K562 (cell line): Measurements from ENCODE around the gene EXOSC1. TPM values are rescaled to one million over a fixed set of nuclear protein-coding genes. Genes with fewer than 3 reads are reported as not detected.

Experiments used
- ATAC-seq: fragments of 200-7000 bp; cut with Tn5 transposase; 3 replicates; pipeline ENCODE4 v1.9.1; 2020; ENCODE audit warnings: moderate library complexity
- BruUV-seq: library from RNA; stranded (reverse); fragments of 400-500 nt; replicated peaks from 2 replicates; lab custom pipeline; 2021; lab: Mats Ljungman, UMichigan
- CTCF ChIA-PET: fragments of 300-600 bp; formaldehyde crosslinking; extraction: SDS; loops from one replicate; lab custom pipeline; 2021; ENCODE audit warnings: low intra/inter-chr PET ratio; lab: Yijun Ruan, JAX
- POLR2A ChIA-PET: fragments of 300-600, 350-650 bp; sonication (Branson Sonifier 250); formaldehyde crosslinking; extraction: SDS; loops from one replicate; lab custom pipeline; 2021; ENCODE audit warnings: antibody characterized with exemption, inconsistent platforms; lab: Yijun Ruan, JAX
- DNase-seq, 4 experiments: peaks; one replicate each; pipeline versions ENCODE4 v3.0.0 to v3.0.0-alpha.2; 2011 to 2018; ENCODE audit warnings: low spot score in 3 of 4, mixed read lengths in 3 of 4; ENCODE audit errors: extremely low read depth in 1 of 4
- FAIRE-seq: peaks from 2 replicates; lab custom pipeline; 2011; peaks lifted over from hg19 to GRCh38; lab: Jason Lieb, UNC
- H2AFZ ChIP-seq: 2 replicates; pipeline ENCODE4 v1.6.0; 2011; ENCODE audit warnings: low read depth, low read length, control low read depth, inconsistent platforms
- H3K27ac ChIP-seq: fragments of 200-600 bp; 3 replicates; pipeline ENCODE4 v1.8.0; 2011; ENCODE audit warnings: low read depth, mild to moderate bottlenecking, control low read depth, inconsistent platforms, low read length, moderate library complexity, mixed read lengths; ENCODE audit errors: extremely low read depth
- H3K27me3 ChIP-seq, 2 experiments: fragments of 300-600 bp in 1 of 2; 2 replicates in 1 of 2; 3 replicates in 1 of 2; pipeline versions ENCODE4 v1.6.0 to v1.8.0; 2011; ENCODE audit warnings: inconsistent platforms in 2 of 2, low read length in 2 of 2, mild to moderate bottlenecking in 1 of 2, mixed read lengths in 1 of 2, moderate library complexity in 1 of 2; ENCODE audit not compliant: control insufficient read depth in 2 of 2, insufficient read depth in 2 of 2
- H3K36me3 ChIP-seq: fragments of 300-600 bp; 3 replicates; pipeline ENCODE4 v1.8.0; 2011; ENCODE audit warnings: mild to moderate bottlenecking, low read length, inconsistent platforms; ENCODE audit not compliant: control insufficient read depth, insufficient read depth
- H3K4me1 ChIP-seq, 2 experiments: fragments of 200-600 bp in 1 of 2; replicated peaks in 1 of 2; 2 replicates in 1 of 2; 3 replicates in 1 of 2; pipeline versions ENCODE4 v1.5.1 to v1.8.0; 2011; ENCODE audit warnings: inconsistent platforms in 2 of 2, low read length in 2 of 2, mild to moderate bottlenecking in 1 of 2, mixed read lengths in 1 of 2, moderate library complexity in 1 of 2; ENCODE audit not compliant: control insufficient read depth in 2 of 2, insufficient read depth in 2 of 2
- H3K4me2 ChIP-seq: 2 replicates; pipeline ENCODE4 v1.6.1; 2011; ENCODE audit warnings: low read length, control low read depth, inconsistent platforms, mixed read lengths; ENCODE audit not compliant: insufficient read depth
- H3K4me3 ChIP-seq: fragments of 200-600 bp; sonication (generic), shearing (Covaris generic); 2 replicates; pipeline ENCODE4 v1.5.1; 2016; ENCODE audit warnings: control low read depth, inconsistent platforms
- H3K79me2 ChIP-seq: fragments of 200-600 bp; 3 replicates; pipeline ENCODE4 v1.8.0; 2011; ENCODE audit warnings: low read length, inconsistent platforms; ENCODE audit not compliant: control insufficient read depth, insufficient read depth
- H3K9ac ChIP-seq, 2 experiments: 2 replicates each; pipeline versions ENCODE4 v1.6.0 to v1.6.1; 2011; ENCODE audit warnings: low read depth in 2 of 2, low read length in 2 of 2, control low read depth in 1 of 2, inconsistent platforms in 1 of 2, mild to moderate bottlenecking in 1 of 2, mixed read lengths in 1 of 2; ENCODE audit not compliant: insufficient read depth in 1 of 2
- H3K9me1 ChIP-seq: one replicate; pipeline ENCODE4 v1.6.0; 2011; ENCODE audit warnings: inconsistent platforms, mild to moderate bottlenecking, low read length, moderate library complexity; ENCODE audit not compliant: control insufficient read depth, insufficient read depth
- H3K9me3 ChIP-seq: replicated peaks from 2 replicates; pipeline ENCODE4 v1.5.1; 2011; ENCODE audit warnings: low read depth, low read length, inconsistent platforms; ENCODE audit not compliant: control insufficient read depth, insufficient read depth
- H4K20me1 ChIP-seq: replicated peaks from 2 replicates; pipeline ENCODE4 v1.6.1; 2011; ENCODE audit warnings: low read length, inconsistent platforms, mixed read lengths; ENCODE audit not compliant: control insufficient read depth, insufficient read depth
- ATF1 ChIP-seq, 2 experiments: fragments of 450-650 bp in 1 of 2; IDR thresholded peaks; 2 replicates each; pipeline ENCODE4 v1.6.1; 2016; ENCODE audit warnings: missing compliant biosample characterization in 1 of 2, missing genetic modification characterization in 1 of 2
- EGR1 ChIP-seq: fragments of 450-650 bp; conservative IDR thresholded peaks from 2 replicates; pipeline ENCODE4 v1.6.1; 2017; ENCODE audit warnings: mild to moderate bottlenecking
- EZH2 ChIP-seq: IDR thresholded peaks from 2 replicates; pipeline ENCODE4 v1.6.1; 2012; ENCODE audit warnings: low read depth, mild to moderate bottlenecking, inconsistent platforms, low read length, borderline replicate concordance
- HNRNPLL ChIP-seq: fragments of 200-400 bp; formaldehyde crosslinking; IDR thresholded peaks from 2 replicates; pipeline ENCODE4 v1.6.1; 2017; ENCODE audit warnings: low read length, low read depth, mild to moderate bottlenecking; ENCODE audit not compliant: poor library complexity, severe bottlenecking
- KDM5B ChIP-seq: fragments of 200-600 bp; sonication (generic); IDR thresholded peaks from 2 replicates; pipeline ENCODE4 v1.6.1; 2012; ENCODE audit warnings: low read depth, mild to moderate bottlenecking, moderate library complexity, low read length, control low read depth, inconsistent platforms; ENCODE audit not compliant: insufficient replicate concordance
- NONO ChIP-seq, 2 experiments: fragments of 200-400 bp in 1 of 2; fragments of 450-650 bp in 1 of 2; formaldehyde crosslinking in 1 of 2; IDR thresholded peaks; 2 replicates each; pipeline ENCODE4 v1.6.1; 2017; ENCODE audit warnings: low read depth in 2 of 2, mild to moderate bottlenecking in 2 of 2, moderate library complexity in 2 of 2, low read length in 1 of 2
- PPARD ChIP-seq: fragments of 250-450 bp; sonication (Bioruptor Pico); IDR thresholded peaks from 2 replicates; pipeline ENCODE4 v1.8.0; 2022; ENCODE audit warnings: inconsistent platforms, mild to moderate bottlenecking, moderate library complexity
- SAFB2 ChIP-seq: fragments of 200-400 bp; formaldehyde crosslinking; IDR thresholded peaks from 2 replicates; pipeline ENCODE4 v1.6.1; 2018; ENCODE audit warnings: borderline replicate concordance, low read length, low read depth, moderate library complexity; ENCODE audit not compliant: severe bottlenecking
- XRCC4 ChIP-seq: IDR thresholded peaks from one replicate; pipeline ENCODE4 v1.6.1; 2011; ENCODE audit not compliant: insufficient read depth, insufficient read length; ENCODE audit errors: extremely low read depth
- ZNF644 ChIP-seq: fragments of 200-800 bp; sonication (Bioruptor generic); IDR thresholded peaks from 2 replicates; pipeline ENCODE4 v1.6.1; 2016; ENCODE audit warnings: low read depth, missing genetic modification characterization, missing compliant biosample characterization
- ZNF785 ChIP-seq: fragments of 250-450 bp; sonication (Bioruptor Pico); IDR thresholded peaks from 2 replicates; pipeline ENCODE4 v1.4.0; 2020; ENCODE audit warnings: mild to moderate bottlenecking
- WGBS: fragments of 100-300 bp; shearing (Covaris generic); methylation state at CpG from one replicate; pipeline ENCODE4 v1.1.6; 2016; ENCODE audit warnings: low coverage, mixed read lengths; ENCODE audit not compliant: insufficient coverage; ENCODE audit errors: missing lambda C conversion rate; 5-methylcytosine and 5-hydroxymethylcytosine counted together
- in situ Hi-C: fragments of 300-500 bp; cut with MboI; formaldehyde crosslinking; loops from 4 replicates; pipeline ENCODE4 v1.15.0; 2018; ENCODE audit warnings: inconsistent platforms, mixed read lengths
- intact Hi-C: fragments of 100-400 bp; cut with micrococcal nuclease; formaldehyde crosslinking; loops from 2 replicates; pipeline ENCODE4 v1.14.2; 2022
- polyA plus RNA-seq, 8 experiments: library from polyadenylated mRNA; depleted of rRNA in 4 of 8; stranded (reverse) in 5 of 8; unstranded in 3 of 8; fragments of >200 nt; fragmentation: Nextera tagmentation in 2 of 8; fragmentation: Illumina TruSeq in 1 of 8; extraction: Ambion mirVana in 2 of 8; extraction: Trizol in 1 of 8; gene quantifications; 2 replicates each; pipeline versions ENCODE4 v1.2.1 to v1.2.3, GENCODE V29; 2011 to 2014; ENCODE audit warnings: inconsistent platforms in 1 of 8, missing spikeins in 1 of 8
- total RNA-seq, 7 experiments: library from RNA; depleted of rRNA in 6 of 7; stranded (reverse); fragments of >200 nt in 6 of 7; fragmentation: Illumina TruSeq in 2 of 7; extraction: Trizol in 2 of 7; gene quantifications; 2 replicates each; pipeline versions ENCODE4 v1.2.1 to v1.2.3, GENCODE V29; 2011 to 2021; ENCODE audit warnings: low replicate concordance in 1 of 7
- TF ChIP-seq, protein P1 (sequence below): fragments of 450-650 bp; IDR thresholded peaks from 2 replicates; pipeline ENCODE4 v1.6.1; 2016; ENCODE audit warnings: mild to moderate bottlenecking, moderate library complexity

EXOSC1 gene
- total and polyA plus RNA-seq, 9 of the 15 experiments (the other 6 are each of a cell fraction or from before 2014, with no cell fraction given): 44.3 to 117 (median 67.0) TPM

DNA sequence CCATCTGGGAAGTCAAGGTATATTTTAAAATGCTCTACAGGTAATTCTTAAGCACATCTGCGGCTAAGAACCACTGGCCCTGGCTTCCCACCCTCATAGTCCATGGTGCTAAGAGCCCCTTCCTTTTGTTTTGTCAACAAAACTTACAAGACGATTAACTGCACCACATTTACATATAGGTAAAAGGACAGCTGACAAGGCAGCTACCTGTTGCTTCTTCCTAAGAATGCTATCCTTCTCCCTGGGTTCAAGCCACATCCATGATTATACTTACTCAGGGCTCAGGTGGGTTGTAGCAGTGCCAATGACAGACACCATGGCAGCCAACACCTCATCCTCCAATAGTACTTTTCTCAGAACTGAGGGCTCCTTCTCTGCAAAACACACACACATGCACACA lies 16.5 kb upstream of the EXOSC1 start:
- H3K27me3 ChIP-seq: no peaks in the 10 kb centered on the region
- in situ Hi-C loops: loop anchor here (5.0 kb wide), 1 partner anchor 150 kb away; no protein-coding TSS in a partner anchor
- no peak overlapping the region for H3K4me2 ChIP-seq
- ChIA-PET CTCF (no interaction called here), POLR2A (interaction anchor here (0.6 kb wide), 1 partner anchor 381 kb away, joined by 3 read pairs; no protein-coding TSS in a partner anchor)
- no peaks in the 10 kb centered on the region for H3K79me2 ChIP-seq
- FAIRE-seq (no peak), ATAC-seq (no peak), DNase-seq (no peak)
- 87% methylated on average over 2 of the region's 2 CpGs for WGBS
- no peak overlapping the region for H3K27ac ChIP-seq
- no peaks in the 10 kb centered on the region for H4K20me1 ChIP-seq
- BruUV-seq: no TSS peak
- H3K9me3 ChIP-seq: no peaks in the 10 kb centered on the region
- no peak overlapping the region for H3K4me3 ChIP-seq
- no peaks in the 10 kb centered on the region for H3K4me1 ChIP-seq
- H3K9ac ChIP-seq: no peak overlapping the region
- intact Hi-C loops: loop anchor here (5.0 kb wide), 1 partner anchor 90 kb away; no protein-coding TSS in a partner anchor
- H3K9me1 ChIP-seq: no peaks in the 10 kb centered on the region
- peaks cover 85% of the 10 kb centered on the region for H3K36me3 ChIP-seq
- H2AFZ ChIP-seq: no peak overlapping the region
- no peak for TF ChIP-seq KDM5B
- TF ChIP-seq, protein P1, sequence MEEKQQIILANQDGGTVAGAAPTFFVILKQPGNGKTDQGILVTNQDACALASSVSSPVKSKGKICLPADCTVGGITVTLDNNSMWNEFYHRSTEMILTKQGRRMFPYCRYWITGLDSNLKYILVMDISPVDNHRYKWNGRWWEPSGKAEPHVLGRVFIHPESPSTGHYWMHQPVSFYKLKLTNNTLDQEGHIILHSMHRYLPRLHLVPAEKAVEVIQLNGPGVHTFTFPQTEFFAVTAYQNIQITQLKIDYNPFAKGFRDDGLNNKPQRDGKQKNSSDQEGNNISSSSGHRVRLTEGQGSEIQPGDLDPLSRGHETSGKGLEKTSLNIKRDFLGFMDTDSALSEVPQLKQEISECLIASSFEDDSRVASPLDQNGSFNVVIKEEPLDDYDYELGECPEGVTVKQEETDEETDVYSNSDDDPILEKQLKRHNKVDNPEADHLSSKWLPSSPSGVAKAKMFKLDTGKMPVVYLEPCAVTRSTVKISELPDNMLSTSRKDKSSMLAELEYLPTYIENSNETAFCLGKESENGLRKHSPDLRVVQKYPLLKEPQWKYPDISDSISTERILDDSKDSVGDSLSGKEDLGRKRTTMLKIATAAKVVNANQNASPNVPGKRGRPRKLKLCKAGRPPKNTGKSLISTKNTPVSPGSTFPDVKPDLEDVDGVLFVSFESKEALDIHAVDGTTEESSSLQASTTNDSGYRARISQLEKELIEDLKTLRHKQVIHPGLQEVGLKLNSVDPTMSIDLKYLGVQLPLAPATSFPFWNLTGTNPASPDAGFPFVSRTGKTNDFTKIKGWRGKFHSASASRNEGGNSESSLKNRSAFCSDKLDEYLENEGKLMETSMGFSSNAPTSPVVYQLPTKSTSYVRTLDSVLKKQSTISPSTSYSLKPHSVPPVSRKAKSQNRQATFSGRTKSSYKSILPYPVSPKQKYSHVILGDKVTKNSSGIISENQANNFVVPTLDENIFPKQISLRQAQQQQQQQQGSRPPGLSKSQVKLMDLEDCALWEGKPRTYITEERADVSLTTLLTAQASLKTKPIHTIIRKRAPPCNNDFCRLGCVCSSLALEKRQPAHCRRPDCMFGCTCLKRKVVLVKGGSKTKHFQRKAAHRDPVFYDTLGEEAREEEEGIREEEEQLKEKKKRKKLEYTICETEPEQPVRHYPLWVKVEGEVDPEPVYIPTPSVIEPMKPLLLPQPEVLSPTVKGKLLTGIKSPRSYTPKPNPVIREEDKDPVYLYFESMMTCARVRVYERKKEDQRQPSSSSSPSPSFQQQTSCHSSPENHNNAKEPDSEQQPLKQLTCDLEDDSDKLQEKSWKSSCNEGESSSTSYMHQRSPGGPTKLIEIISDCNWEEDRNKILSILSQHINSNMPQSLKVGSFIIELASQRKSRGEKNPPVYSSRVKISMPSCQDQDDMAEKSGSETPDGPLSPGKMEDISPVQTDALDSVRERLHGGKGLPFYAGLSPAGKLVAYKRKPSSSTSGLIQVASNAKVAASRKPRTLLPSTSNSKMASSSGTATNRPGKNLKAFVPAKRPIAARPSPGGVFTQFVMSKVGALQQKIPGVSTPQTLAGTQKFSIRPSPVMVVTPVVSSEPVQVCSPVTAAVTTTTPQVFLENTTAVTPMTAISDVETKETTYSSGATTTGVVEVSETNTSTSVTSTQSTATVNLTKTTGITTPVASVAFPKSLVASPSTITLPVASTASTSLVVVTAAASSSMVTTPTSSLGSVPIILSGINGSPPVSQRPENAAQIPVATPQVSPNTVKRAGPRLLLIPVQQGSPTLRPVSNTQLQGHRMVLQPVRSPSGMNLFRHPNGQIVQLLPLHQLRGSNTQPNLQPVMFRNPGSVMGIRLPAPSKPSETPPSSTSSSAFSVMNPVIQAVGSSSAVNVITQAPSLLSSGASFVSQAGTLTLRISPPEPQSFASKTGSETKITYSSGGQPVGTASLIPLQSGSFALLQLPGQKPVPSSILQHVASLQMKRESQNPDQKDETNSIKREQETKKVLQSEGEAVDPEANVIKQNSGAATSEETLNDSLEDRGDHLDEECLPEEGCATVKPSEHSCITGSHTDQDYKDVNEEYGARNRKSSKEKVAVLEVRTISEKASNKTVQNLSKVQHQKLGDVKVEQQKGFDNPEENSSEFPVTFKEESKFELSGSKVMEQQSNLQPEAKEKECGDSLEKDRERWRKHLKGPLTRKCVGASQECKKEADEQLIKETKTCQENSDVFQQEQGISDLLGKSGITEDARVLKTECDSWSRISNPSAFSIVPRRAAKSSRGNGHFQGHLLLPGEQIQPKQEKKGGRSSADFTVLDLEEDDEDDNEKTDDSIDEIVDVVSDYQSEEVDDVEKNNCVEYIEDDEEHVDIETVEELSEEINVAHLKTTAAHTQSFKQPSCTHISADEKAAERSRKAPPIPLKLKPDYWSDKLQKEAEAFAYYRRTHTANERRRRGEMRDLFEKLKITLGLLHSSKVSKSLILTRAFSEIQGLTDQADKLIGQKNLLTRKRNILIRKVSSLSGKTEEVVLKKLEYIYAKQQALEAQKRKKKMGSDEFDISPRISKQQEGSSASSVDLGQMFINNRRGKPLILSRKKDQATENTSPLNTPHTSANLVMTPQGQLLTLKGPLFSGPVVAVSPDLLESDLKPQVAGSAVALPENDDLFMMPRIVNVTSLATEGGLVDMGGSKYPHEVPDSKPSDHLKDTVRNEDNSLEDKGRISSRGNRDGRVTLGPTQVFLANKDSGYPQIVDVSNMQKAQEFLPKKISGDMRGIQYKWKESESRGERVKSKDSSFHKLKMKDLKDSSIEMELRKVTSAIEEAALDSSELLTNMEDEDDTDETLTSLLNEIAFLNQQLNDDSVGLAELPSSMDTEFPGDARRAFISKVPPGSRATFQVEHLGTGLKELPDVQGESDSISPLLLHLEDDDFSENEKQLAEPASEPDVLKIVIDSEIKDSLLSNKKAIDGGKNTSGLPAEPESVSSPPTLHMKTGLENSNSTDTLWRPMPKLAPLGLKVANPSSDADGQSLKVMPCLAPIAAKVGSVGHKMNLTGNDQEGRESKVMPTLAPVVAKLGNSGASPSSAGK: no peak
- no peak for TF ChIP-seq SAFB2
- TF ChIP-seq XRCC4: no peak
- no peak for TF ChIP-seq EZH2
- no peak for TF ChIP-seq ZNF644 (tag)
- no peak for TF ChIP-seq ATF1 (CRISPR knock-in tag; IDR thresholded peaks at IDR 0.05)
- no peak for TF ChIP-seq ATF1 (tag; IDR thresholded peaks at IDR 0.05)
- TF ChIP-seq ZNF785: no peak
- no peak for TF ChIP-seq HNRNPLL
- no peak for TF ChIP-seq PPARD (CRISPR knock-in tag)
- TF ChIP-seq NONO (IDR thresholded peaks at IDR 0.05; ENCODE audit: low read depth in 2 of 2, low read length in 1 of 2): no peak
- no peak for TF ChIP-seq EGR1
